Cortex of kidney (tissue), 1 donor: ENCODE results near the gene PITPNB.

ENCODE experiments used
- DNase-seq: peaks from one replicate; lab custom pipeline; 2025; lab: John Stamatoyannopoulos, UW

PITPNB gene

DNA sequence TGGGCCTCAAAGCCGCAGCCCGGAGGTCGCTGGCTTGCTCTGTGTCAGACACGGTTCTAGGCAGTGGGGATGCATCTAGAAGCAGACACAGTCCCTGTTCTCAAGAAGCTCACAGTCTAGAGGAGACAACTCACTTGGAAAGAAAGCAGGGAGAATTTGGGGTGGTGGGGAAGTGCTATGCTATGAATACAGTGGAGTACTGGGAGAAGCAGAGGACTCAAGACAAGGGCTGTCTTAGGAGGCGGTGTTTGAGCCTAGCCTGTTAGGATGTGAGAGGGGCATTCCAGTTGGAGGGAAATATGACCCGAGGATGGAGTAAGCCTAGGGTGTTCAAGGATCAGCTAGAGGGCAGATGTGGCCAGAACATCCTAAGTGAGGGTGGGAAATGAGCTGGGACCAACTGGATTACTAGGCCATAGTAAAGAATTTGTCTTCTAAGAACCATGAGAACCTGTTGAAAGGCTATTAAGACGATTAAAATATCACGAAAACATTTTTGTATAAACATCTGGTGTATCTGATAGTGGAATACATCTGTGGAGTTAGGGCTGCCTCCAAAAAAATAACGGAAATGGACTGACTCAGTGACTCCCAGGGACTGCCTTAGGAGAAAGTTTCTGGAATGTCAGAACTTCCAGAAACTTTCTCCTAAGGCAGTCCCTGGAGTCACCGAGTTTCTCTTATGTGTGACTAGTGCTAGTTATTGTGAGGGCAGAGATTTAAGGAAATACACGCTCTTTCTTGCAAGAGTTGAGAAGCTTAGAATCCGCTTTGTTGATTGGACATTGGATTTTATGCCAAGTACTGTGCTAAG is 1.1 kb upstream of the PITPNB start:
- DNase-seq: no peak

DNA sequence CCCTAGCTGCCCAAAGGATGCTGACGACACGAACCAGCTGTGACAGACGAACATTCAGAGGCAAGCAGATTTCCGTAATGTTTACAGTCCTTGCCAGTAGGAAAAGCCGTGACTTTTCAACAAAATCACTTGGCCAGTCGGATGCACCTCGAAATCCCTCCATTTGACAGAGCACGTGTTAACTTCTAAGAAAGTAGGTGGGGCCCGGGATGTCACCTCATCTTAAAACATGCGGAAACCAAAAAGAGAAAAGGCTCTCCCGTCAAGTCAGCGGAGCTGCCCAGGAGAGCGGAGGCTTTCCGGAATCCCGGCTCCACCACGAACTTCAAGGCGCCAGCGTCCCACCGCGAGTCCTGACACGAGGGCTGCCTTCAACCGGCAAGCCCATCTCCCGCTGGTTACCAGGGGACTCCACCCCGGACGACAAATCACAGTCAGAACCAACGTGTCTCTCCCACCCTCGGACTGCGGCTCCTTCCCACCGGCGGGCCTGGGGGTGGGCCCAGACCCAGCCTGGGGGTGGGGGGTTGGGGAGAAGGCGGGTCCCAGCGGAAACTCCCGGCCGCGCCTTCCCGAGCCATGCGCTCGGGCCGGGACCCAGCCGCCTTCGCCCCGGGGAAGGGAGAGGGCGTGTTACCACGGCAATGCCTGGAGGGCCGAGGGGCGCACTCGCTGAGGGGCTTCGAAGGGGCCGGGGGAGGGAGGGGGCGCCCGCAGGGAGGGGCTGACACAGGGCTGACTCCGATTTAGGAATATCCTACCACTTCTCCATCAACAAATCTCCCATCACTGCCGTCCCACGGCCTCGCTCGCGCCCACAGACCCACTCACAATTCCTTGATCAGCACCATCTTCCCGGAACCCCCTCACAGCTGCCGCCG is 475 bp downstream of the PITPNB start:
- DNase-seq: no peak

DNA sequence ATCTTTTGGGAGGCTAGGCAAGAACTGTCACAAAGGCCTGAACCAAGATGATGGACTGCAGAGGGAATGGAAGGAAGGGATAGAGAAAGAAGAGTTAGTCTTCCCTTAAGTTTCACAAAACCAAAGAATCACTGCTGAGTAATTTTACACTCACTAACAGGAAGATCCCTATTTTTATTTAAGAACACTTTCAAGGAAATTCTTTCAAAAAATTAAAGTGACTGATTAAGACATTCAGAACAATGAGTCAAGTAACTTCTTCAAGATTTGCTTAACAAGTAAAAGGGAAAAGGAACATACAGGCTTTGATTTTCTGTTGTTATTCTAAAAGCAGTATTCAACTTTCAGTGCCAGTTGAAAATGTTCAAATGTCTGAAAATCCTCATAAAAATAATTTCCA is 3.1 kb downstream of the PITPNB start:
- DNase-seq: no peak

- no peak for DNase-seq
Measured at GRCh38 chr22:27913162-27913741, 5.8 kb downstream of the PITPNB start.

- DNase-seq: no peak
Measured at GRCh38 chr22:27912101-27912500, 7.0 kb downstream of the PITPNB start.

DNA sequence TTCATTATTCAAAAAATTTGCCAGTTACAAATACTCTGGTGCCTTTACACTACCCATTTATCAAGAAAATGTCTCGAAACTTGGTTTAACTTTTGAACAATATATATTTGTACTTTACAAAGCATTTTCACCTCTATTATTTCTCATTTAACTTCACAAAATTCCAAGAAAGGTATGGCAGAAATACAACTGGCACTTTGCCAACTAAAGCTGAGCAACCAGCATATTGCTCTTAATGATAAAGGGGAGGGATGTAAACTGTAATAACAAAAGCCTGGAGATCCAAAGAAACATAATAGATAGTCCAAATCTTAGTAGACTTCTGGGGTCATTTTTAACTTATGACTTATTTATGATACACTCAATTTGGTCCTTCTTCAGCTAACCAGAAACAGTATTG is 7.7 kb downstream of the PITPNB start:
- no peak for DNase-seq

DNA sequence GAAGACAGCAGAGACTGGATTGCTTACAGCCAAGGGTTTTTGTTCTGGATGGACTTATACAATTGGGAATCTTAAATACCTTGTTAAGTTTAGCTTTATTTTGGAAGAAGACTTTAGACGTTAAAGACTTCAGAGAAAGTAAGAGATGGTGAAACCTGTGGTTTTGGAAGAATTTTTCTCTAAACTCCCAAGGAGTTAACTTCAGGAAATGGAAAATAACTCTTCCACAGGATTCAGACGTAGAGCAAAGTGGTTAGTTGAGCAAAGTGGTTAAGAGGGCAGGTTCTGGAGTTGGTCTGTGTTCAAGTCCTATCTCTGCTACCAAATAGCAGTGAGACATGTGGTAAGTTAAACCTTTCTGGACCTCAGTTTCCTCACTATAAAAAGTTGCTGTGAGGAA is 12.8 kb downstream of the PITPNB start:
- DNase-seq: no peak

GRCh38 chr22:27905653-27906052 is 13.4 kb downstream of the PITPNB start:
- no peak for DNase-seq

DNA sequence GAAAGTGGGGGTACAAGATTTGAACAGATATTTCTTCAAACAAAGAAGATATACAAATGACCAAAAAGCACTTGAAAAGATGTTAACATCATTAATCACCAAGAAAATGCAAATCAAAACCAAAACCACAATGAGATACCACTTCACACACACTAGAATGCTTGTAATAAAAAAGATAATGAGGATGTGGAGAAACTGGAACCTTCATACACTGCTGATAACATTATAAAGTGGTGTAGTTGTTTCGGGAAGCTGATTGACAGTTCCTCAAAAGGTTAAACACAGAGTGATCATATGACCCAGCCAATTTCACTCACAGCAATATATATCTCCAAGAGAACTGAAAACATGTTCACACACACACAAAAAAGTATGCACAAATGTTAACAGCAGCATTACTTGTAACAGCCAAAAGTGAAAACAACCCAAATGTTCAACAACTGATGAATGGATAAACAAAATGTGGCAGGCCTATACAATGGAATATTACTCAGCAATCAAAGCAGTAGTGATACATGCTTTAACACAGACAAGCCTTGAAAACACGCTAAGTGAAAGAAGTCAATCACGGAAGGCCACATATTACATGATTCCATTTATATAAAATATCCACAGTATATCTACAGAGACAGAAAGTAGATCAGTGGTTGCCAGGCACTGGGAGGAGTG is 15.1 kb downstream of the PITPNB start:
- DNase-seq: no peak

- no peak for DNase-seq
Measured at GRCh38 chr22:27900153-27900552, 18.9 kb downstream of the PITPNB start.

- DNase-seq: no peak
Measured at GRCh38 chr22:27896245-27896644, 22.8 kb downstream of the PITPNB start.

GRCh38 chr22:27895600-27895999 is 23.5 kb downstream of the PITPNB start:
- DNase-seq: no peak

DNA sequence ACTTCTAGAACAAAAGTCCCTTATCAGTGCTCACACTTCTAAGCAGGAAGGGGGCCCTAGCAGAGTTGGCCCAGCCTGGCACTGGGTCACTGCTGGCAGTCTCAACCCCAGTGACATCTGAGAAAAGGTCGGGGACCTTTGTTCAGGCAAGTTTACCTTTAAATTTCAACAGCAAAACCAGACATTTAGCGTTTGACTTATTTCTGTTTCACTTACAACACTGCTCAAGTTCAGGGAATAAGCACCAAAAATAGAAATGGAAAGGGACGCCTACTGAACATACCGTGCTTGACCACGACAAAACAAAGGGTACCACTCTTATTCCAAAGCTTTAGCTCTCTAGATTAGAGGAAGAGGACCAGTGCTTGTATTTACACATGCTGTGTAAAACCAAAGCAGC is 26.2 kb downstream of the PITPNB start:
- DNase-seq: no peak

DNA sequence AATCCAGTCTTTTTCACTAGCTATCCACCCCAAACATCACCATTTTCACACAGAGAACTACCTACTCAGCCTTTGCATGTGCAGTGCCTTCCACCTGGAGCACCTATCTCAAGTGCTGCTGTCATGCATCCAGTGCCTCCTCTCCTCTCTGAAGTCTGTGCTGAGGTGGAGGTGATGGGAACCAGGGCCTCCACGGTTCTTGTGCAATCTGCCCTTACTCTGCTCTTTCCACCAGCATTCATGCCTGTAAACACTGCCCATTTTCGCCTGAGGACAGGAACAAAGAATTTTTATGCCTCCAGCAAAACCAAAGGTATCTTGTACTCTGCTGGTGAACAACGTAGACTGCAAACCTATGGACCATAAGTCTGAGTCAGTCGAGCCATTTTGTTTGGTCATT is 27.0 kb downstream of the PITPNB start:
- DNase-seq: no peak

DNA sequence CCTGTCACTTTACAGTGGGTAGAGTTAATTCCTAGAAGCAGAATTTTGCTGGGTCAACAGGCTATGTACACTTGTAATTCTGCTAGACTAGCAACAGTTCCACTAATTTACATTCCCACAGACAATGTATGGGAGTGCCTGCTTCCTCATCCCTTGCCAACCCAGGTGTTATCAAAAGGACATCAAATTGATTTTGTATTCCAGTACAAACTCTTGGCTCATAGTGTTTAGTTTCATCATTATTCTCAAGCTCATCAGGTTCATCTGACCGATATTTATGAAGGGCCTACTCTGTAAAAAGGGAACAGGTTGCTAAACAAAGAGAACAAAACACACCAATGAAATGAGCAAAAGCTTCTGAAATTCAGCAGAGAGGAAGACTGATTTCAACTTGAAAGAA is 30.7 kb downstream of the PITPNB start:
- no peak for DNase-seq

GRCh38 chr22:27886843-27887151 is 32.3 kb downstream of the PITPNB start:
- DNase-seq: no peak

GRCh38 chr22:27885977-27886842 is 32.8 kb downstream of the PITPNB start:
- DNase-seq: no peak

DNA sequence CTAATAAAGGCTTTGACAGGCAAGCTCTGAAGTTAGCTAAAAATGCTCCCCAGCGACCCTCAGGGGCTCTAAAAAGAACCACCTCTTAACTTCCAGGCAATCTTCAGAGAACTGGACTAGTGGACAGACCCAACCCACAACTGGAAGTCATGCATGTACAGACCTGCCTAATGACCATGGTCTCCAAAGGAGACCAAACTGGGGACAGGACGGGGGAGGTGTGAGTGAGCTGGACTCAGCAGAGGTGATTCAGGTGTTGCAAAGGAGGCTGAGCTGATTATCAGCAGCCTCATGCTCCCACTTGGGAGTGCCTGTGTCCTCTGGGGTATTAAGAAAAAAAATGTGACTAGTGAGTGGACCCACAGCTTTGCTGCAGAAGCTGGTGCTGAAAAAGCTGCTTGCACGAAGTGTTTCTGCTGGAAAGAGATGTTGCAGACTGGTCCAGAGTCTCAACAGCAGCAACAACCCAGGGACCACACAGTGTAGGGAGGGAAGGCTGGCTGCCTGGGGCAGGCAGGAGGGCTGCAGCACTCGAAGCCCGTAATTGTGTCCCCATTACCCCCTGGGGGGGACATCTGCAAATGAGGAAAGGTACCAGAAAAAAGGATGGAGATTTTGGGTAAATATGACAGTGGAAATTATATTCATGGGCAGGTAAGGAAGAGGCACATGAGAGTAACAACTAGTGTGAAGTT is 35.3 kb downstream of the PITPNB start:
- DNase-seq: no peak

- no peak for DNase-seq
Measured at GRCh38 chr22:27882507-27883290, 36.4 kb downstream of the PITPNB start.

- no peak for DNase-seq
Measured at GRCh38 chr22:27881421-27881820, 37.6 kb downstream of the PITPNB start.
